ENCODE data around the gene PTPRN2. TPM values are rescaled to one million over a fixed set of nuclear protein-coding genes. Genes with fewer than 3 reads are reported as not detected.

PTPRN2 gene
- total and polyA plus RNA-seq, 9 of the 15 experiments (the other 6 are each of a cell fraction or from before 2014, with no cell fraction given) = not detected

- Histone ChIP-seq H3K79me2 (ENCODE audit: control insufficient read depth, insufficient read depth, low read length) (no peaks in the 10 kb centered on the region), H3K9ac (ENCODE audit: insufficient read depth in 1 of 2, low read depth in 2 of 2, low read length in 2 of 2) (no peak overlapping the region), H3K27me3 (ENCODE audit: control insufficient read depth in 2 of 2, insufficient read depth in 2 of 2, low read length in 2 of 2) (peaks cover 53 to 83% of the 10 kb centered on the region in 2 experiments), H4K20me1 (replicated peaks; ENCODE audit: control insufficient read depth, insufficient read depth, low read length) (0 out of 2 replicates have a peak, but pooled peaks cover 7% of the 10 kb centered on the region), H2AFZ (ENCODE audit: low read depth, low read length) (no peak overlapping the region), H3K4me3 (no peak overlapping the region), H3K4me2 (ENCODE audit: insufficient read depth, low read length) (no peak overlapping the region), H3K36me3 (ENCODE audit: control insufficient read depth, insufficient read depth, low read length) (no peaks in the 10 kb centered on the region), H3K9me1 (ENCODE audit: control insufficient read depth, insufficient read depth, low read length) (no peaks in the 10 kb centered on the region), H3K4me1 (replicated peaks in 1 of 2; ENCODE audit: control insufficient read depth in 2 of 2, insufficient read depth in 2 of 2, low read length in 2 of 2) (no peaks in the 10 kb centered on the region; a peak in 1 of 5 replicates), H3K27ac (ENCODE audit: extremely low read depth, low read depth, low read length) (no peak overlapping the region), H3K9me3 (replicated peaks; ENCODE audit: control insufficient read depth, insufficient read depth, low read depth, low read length) (no peaks in the 10 kb centered on the region)
- ChIA-PET POLR2A (no interaction called here), CTCF (ENCODE audit: low intra/inter-chr PET ratio) (no interaction called here)
- intact Hi-C loops (cut with micrococcal nuclease) (no loop called here), in situ Hi-C loops (cut with MboI) (no loop called here)
- FAIRE-seq = peak; percentile 6
- DNase-seq (ENCODE audit: extremely low read depth in 1 of 4, low spot score in 3 of 4) = no peak
- ATAC-seq = no peak
- TF ChIP-seq HNRNPLL (IDR thresholded peaks at IDR 0.05; ENCODE audit: low read depth, low read length, poor library complexity, severe bottlenecking) = no peak
- TF ChIP-seq ZBTB8A (IDR thresholded peaks at IDR 0.05; ENCODE audit: partially characterized antibody) = no peak
- TF ChIP-seq TAF15 (IDR thresholded peaks at IDR 0.05; ENCODE audit: low read depth, low read length) = no peak
- no peak for TF ChIP-seq HDAC2 (IDR thresholded peaks at IDR 0.05)
- TF ChIP-seq NCOA1 (IDR thresholded peaks at IDR 0.05; ENCODE audit: low read depth) = no peak
- no peak for TF ChIP-seq AFF4 (CRISPR knock-in tag; IDR thresholded peaks at IDR 0.05)
- TF ChIP-seq CHD1 (IDR thresholded peaks at IDR 0.05; ENCODE audit: low read length) = no peak
- no peak for TF ChIP-seq ZNF639 (CRISPR knock-in tag; conservative IDR thresholded peaks at IDR 0.05 in 1 of 2, IDR thresholded peaks at IDR 0.05 in 1 of 2)
- no peak for TF ChIP-seq RCOR1 (IDR thresholded peaks at IDR 0.05; ENCODE audit: borderline replicate concordance in 1 of 2, low read depth in 2 of 2, low read length in 2 of 2)
- WGBS (ENCODE audit: insufficient coverage, low coverage, missing lambda C conversion rate) = 1% methylated on average over 29 of the region's 29 CpGs
- BruUV-seq (replicated peaks) = no TSS peak
Measured at GRCh38 chr7:158280448-158281144, 307.0 kb downstream of the PTPRN2 start.
